Right atrium auricular region (tissue), 2 donors: ENCODE data around the gene CREB5. TPM values are rescaled to one million over a fixed set of nuclear protein-coding genes. Genes with fewer than 3 reads are reported as not detected.

Experiments used
- DNase-seq: peaks from one replicate; pipeline ENCODE4 v3.0.0-alpha.2; 2019; ENCODE audit warnings: low spot score
- H3K27ac ChIP-seq, 2 donors: fragments of 200-600 bp; sonication (generic); 1 replicate in 1 of 2; 2 replicates in 1 of 2; pipeline ENCODE4 v1.5.1; 2016 to 2019
- H3K27me3 ChIP-seq, 2 donors: fragments of 200-600 bp; sonication (generic); one replicate each; pipeline versions ENCODE4 v1.5.1 to v1.6.0; 2017 to 2019
- H3K36me3 ChIP-seq: fragments of 200-600 bp; sonication (generic); one replicate; pipeline ENCODE4 v1.5.1; 2016
- H3K4me1 ChIP-seq, 2 donors: fragments of 200-600 bp; sonication (generic); one replicate each; pipeline versions ENCODE4 v1.5.1 to v1.6.0; 2017 to 2019
- H3K4me3 ChIP-seq, 2 donors: fragments of 200-600 bp; sonication (generic); 1 replicate in 1 of 2; 2 replicates in 1 of 2; pipeline ENCODE4 v1.5.1; 2017 to 2019; ENCODE audit warnings: mild to moderate bottlenecking in 1 of 2, moderate library complexity in 1 of 2
- H3K9me3 ChIP-seq, 2 donors: fragments of 200-600 bp; sonication (generic); one replicate each; pipeline ENCODE4 v1.5.1; 2019
- total RNA-seq, 2 donors: library from RNA; depleted of rRNA; stranded (reverse); fragments of >200 nt; gene quantifications; one replicate each; pipeline ENCODE4 v1.1.0, GENCODE V29; 2016
- TF ChIP-seq, protein P1 (sequence below), 2 donors: fragments of 200-600 bp; sonication (generic); IDR thresholded peaks; one replicate each; pipeline ENCODE4 v1.5.1; 2019; ENCODE audit warnings: antibody characterized with exemption in 2 of 2

Gene CREB5
- total RNA-seq, 2 donors from 2014 or later, result 10.5 to 20.8 TPM

GRCh38 chr7:28641752-28642545 is 229.6 kb downstream of the CREB5 start:
- Histone ChIP-seq H3K27ac (no peak overlapping the region), H3K4me1 (peaks cover 0 to 7% of the 10 kb centered on the region in 2 donors), H3K36me3 (no peaks in the 10 kb centered on the region), H3K27me3 (no peaks in the 10 kb centered on the region), H3K9me3 (no peaks in the 10 kb centered on the region), H3K4me3 (no peak overlapping the region)
- DNase-seq, result no peak
- TF ChIP-seq, protein P1, sequence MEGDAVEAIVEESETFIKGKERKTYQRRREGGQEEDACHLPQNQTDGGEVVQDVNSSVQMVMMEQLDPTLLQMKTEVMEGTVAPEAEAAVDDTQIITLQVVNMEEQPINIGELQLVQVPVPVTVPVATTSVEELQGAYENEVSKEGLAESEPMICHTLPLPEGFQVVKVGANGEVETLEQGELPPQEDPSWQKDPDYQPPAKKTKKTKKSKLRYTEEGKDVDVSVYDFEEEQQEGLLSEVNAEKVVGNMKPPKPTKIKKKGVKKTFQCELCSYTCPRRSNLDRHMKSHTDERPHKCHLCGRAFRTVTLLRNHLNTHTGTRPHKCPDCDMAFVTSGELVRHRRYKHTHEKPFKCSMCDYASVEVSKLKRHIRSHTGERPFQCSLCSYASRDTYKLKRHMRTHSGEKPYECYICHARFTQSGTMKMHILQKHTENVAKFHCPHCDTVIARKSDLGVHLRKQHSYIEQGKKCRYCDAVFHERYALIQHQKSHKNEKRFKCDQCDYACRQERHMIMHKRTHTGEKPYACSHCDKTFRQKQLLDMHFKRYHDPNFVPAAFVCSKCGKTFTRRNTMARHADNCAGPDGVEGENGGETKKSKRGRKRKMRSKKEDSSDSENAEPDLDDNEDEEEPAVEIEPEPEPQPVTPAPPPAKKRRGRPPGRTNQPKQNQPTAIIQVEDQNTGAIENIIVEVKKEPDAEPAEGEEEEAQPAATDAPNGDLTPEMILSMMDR (IDR thresholded peaks at IDR 0.05), result no peak

DNA sequence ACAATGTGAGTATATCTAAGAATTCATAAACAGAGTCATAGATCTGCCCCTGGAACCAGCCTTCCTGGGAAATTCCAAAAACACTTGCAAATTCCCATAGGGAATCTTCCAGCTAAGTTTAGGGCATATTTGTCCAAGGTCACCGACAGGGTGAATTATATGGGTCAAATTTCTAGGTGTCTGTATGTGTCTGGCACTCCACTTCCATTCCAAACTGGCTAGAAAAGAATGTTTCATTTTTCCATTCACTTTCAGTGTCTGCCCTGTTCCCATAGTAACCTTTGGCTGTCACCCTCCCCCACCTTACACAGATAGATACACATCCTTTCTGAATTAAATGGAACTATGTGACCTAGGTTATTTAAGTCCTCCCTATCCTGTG is 230.9 kb downstream of the CREB5 start:
- TF ChIP-seq, protein P1 (IDR thresholded peaks at IDR 0.05), result no peak
- Histone ChIP-seq H3K9me3 (no peaks in the 10 kb centered on the region), H3K27me3 (no peaks in the 10 kb centered on the region), H3K4me1 (peaks cover 0 to 7% of the 10 kb centered on the region in 2 donors), H3K4me3 (no peak overlapping the region), H3K36me3 (no peaks in the 10 kb centered on the region), H3K27ac (no peak overlapping the region)
- DNase-seq, result no peak

DNA sequence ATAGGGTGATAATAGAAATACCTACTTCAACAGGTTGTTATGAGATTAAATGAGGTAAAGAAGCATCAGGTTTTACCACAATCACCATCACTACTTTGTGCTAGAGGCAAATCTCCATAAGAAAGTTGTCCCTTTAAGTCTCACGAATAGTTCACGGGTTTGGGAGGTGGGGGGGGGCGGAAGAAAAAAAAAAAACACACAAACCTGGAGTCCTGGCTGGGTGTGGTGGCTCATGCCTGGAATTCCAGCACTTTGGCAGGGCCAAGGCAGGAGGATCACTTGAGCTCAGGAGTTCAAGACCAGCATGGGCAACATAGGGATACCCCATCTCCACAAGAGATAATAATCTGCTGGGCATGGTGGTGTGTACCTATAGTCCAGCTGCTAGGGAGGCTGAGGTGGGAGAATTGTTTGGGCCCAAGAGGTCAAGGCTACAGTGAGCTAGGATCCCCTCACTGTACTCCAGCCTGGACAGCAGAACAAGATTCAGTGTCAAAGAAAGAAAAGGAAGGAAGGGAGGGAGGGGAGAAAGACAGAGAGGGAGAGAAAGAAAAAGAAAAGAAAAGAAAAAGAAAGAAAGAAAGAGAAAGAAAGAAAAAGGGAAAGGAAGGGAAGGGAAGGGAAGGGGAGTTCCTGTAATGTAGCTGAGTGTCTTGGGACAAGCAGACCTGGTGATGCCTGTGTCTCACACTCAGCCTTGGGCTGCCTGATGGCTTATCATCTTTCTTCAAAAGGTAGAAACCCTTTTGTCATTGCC is 231.4 kb downstream of the CREB5 start:
- Histone ChIP-seq H3K4me1 (peaks cover 0 to 7% of the 10 kb centered on the region in 2 donors), H3K27ac (no peak overlapping the region), H3K4me3 (no peak overlapping the region), H3K9me3 (no peaks in the 10 kb centered on the region), H3K36me3 (no peaks in the 10 kb centered on the region), H3K27me3 (no peaks in the 10 kb centered on the region)
- DNase-seq, result no peak
- TF ChIP-seq, protein P1 (IDR thresholded peaks at IDR 0.05), result no peak

- TF ChIP-seq, protein P1 (IDR thresholded peaks at IDR 0.05), result no peak
- Histone ChIP-seq H3K27ac (no peak overlapping the region), H3K27me3 (no peaks in the 10 kb centered on the region)
These were observed 233.5 kb downstream of the CREB5 start for GRCh38 chr7:28645866-28646265.

DNA sequence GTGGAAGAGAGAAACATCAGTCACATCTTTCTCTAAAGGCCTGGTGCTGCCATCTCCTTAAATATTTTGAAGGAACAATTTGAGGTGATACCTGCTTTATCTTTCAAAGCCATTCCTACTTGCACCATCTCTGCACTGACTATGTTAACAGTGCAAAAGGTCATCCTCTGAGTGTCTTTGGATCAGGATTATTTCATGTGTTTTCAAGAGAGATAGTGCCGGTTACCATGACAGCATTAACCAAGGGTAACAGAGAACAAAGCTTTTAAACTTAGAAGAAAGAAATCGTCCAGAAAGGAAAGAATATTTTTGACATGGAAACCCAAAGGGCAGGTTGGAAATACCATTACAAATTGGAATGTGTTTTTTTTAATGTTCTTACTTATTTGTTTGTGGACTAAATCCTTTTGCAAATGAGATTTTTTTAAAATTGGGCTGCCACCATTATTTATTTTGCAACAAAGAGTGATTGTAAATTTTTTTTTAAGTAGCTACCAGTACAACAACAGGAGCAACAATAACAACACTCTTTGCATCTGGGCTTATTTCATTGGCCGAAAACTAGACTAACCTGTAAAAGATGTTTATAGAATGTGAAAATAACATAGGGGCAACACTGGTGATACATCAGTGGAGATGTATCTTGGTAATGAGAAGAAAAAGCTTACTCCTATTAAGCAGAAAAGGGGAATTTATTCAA is 234.2 kb downstream of the CREB5 start:
- Histone ChIP-seq H3K36me3 (no peaks in the 10 kb centered on the region), H3K27me3 (no peaks in the 10 kb centered on the region), H3K9me3 (no peaks in the 10 kb centered on the region), H3K4me3 (no peak overlapping the region), H3K4me1 (peaks cover 0 to 7% of the 10 kb centered on the region in 2 donors), H3K27ac (no peak overlapping the region)
- DNase-seq, result no peak
- TF ChIP-seq, protein P1 (IDR thresholded peaks at IDR 0.05), result no peak

More at GRCh38 chr7:28645866-28646265, 233.5 kb downstream of the CREB5 start:
- no peaks in the 10 kb centered on the region for H3K36me3 ChIP-seq
- no peak for DNase-seq
- H3K9me3 ChIP-seq, result no peaks in the 10 kb centered on the region
- H3K4me1 ChIP-seq, result peaks cover 0 to 7% of the 10 kb centered on the region in 2 donors
- H3K4me3 ChIP-seq, result no peak overlapping the region
